Heart left ventricle (tissue), 16 donors: ENCODE results near the gene VPS52. TPM values are rescaled to one million over a fixed set of nuclear protein-coding genes. Genes with fewer than 3 reads are reported as not detected.
A peak's percentile ranks its signal among the peaks of the same experiment; 100 is the strongest.

Experiments used
- ATAC-seq, 4 donors: fragments of 200-7000 bp; cut with Tn5 transposase; one replicate each; pipeline ENCODE4 v1.9.1; 2020 to 2022; ENCODE audit warnings: moderate library complexity in 4 of 4, mild to moderate bottlenecking in 3 of 4, moderate number of reproducible peaks in 1 of 4
- DNase-seq, 5 donors: peaks; one replicate each; pipeline ENCODE4 v3.0.0-alpha.2; 2020
- H3K27ac ChIP-seq, 12 donors: fragments of 200-600 bp; sonication (generic) in 4 of 12; one replicate each; pipeline versions ENCODE4 v1.5.0 to v1.8.0; 2016 to 2022; ENCODE audit warnings: mild to moderate bottlenecking in 2 of 12
- H3K27me3 ChIP-seq, 9 donors: fragments of 200-600 bp; sonication (generic) in 2 of 9; one replicate each; pipeline versions ENCODE4 v1.5.1 to v1.8.0; 2016 to 2022; ENCODE audit warnings: mild to moderate bottlenecking in 3 of 9
- H3K36me3 ChIP-seq, 9 donors: fragments of 200-600 bp; sonication (generic) in 2 of 9; one replicate each; pipeline versions ENCODE4 v1.5.0 to v1.8.0; 2018 to 2022; ENCODE audit warnings: mild to moderate bottlenecking in 2 of 9
- H3K4me1 ChIP-seq, 12 donors: fragments of 200-600 bp; sonication (generic) in 4 of 12; one replicate each; pipeline versions ENCODE4 v1.5.0 to v1.8.0; 2016 to 2022; ENCODE audit warnings: mild to moderate bottlenecking in 3 of 12
- H3K4me3 ChIP-seq, 12 donors: fragments of 200-600 bp; sonication (generic) in 4 of 12; one replicate each; pipeline versions ENCODE4 v1.5.0 to v1.8.0; 2017 to 2022; ENCODE audit warnings: mild to moderate bottlenecking in 9 of 12, moderate library complexity in 4 of 12
- H3K9me3 ChIP-seq, 12 donors: fragments of 200-600 bp; sonication (generic) in 4 of 12; one replicate each; pipeline versions ENCODE4 v1.5.0 to v1.8.0; 2016 to 2022; ENCODE audit warnings: mild to moderate bottlenecking in 1 of 12
- POLR2A ChIP-seq, 2 donors: fragments of 450-650 bp; IDR thresholded peaks; one replicate each; pipeline ENCODE4 v1.6.1; 2017; ENCODE audit warnings: antibody characterized with exemption in 2 of 2, mild to moderate bottlenecking in 2 of 2, moderate library complexity in 2 of 2
- WGBS, 4 donors: extraction: QIAGEN DNeasy Blood & Tissue Kit in 2 of 4; methylation state at CpG; one replicate each; pipeline versions ENCODE4 v1.1.5 to v1.1.7; 2013 to 2018; 5-methylcytosine and 5-hydroxymethylcytosine counted together
- intact Hi-C, 10 donors: fragments of 100-400 bp; cut with DNase I; formaldehyde crosslinking; loops; one replicate each; pipeline versions ENCODE4 v1.11.1 to v1.14.2; 2022
- polyA plus RNA-seq, 2 donors: library from polyadenylated mRNA; stranded (reverse); fragments of 200-250 nt; gene quantifications; one replicate each; pipeline ENCODE4 v1.2.3, GENCODE V29; 2013
- total RNA-seq, 9 donors: library from RNA; depleted of rRNA in 2 of 9; stranded (reverse); fragments of >200 nt in 2 of 9; fragmentation: NEBNext Ultra II Directional in 3 of 9; extraction: Animal tissue kit (Norgen Biotek cat#: 25700) in 3 of 9; gene quantifications; one replicate each; pipeline versions ENCODE4 v1.1.0 to v1.2.4, GENCODE V29; 2016 to 2023
- TF ChIP-seq, protein P1 (sequence below), 12 donors: fragments of 200-600 bp; sonication (generic) in 4 of 12; IDR thresholded peaks; one replicate each; pipeline versions ENCODE4 v1.5.0 to v1.8.0; 2018 to 2022; ENCODE audit warnings: antibody characterized with exemption in 12 of 12, mild to moderate bottlenecking in 5 of 12
- donor health status: ischemic (EF 13 %, LVEDD 7.1; RV severe dilation, severe dysfunction).
- donor health status: healthy with polysubstance abuse.
- donor health status: DM: no; HTN: yes; CAD: no.
- donor health status: DM: no; HTN: no; CAD: no.
- donor health status: ischemic (EF 25% LVEDD 6.9; RV normal size, moderate dysfunction).
- donor health status: ischemic (EF 25% LVEDD 5.7; RV mildly dilated, moderate dysfunction).
- donor health status: healthy.
- donor health status: DM: yes; HTN: yes; CAD: no.
- donor health status: ischemic (EF 35%, LVEDD 5.7; RV mildly dilated, moderate dysfunction).
- donor health status: nonischemic (EF 11% LVEDD 7.7; RV severe dilation, severe dysfunction).
- donor health status: DM: yes; HTN: yes; CAD: no.
- donor health status: PGD.
- donor health status: ischemic (EF 29% LVEDD 5.4; RV normal size, mild dysfunction).
- donor health status: nonischemic (EF 23%, LVEDD 6.1; RV moderate dilation, normal function).

Gene VPS52
- total and polyA plus RNA-seq, 11 donors: 25.1 to 47.0 (median 33.0) TPM

DNA sequence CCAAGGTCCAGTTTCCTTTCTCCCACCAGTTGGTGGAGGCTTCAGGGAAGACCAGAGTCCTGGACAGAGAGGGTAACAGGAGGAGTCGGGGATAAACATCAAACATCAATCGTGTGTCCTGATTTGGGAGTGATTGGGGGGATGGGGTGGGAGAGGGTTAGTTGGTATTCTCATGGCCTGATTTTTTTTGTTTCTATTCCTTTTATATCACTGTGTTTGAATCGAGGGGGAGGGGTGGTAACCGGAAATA is 67.6 kb downstream of the VPS52 start:
- WGBS, 4 donors: 2 to 11% (median 9%) methylated on average over 4 of the region's 4 CpGs

DNA sequence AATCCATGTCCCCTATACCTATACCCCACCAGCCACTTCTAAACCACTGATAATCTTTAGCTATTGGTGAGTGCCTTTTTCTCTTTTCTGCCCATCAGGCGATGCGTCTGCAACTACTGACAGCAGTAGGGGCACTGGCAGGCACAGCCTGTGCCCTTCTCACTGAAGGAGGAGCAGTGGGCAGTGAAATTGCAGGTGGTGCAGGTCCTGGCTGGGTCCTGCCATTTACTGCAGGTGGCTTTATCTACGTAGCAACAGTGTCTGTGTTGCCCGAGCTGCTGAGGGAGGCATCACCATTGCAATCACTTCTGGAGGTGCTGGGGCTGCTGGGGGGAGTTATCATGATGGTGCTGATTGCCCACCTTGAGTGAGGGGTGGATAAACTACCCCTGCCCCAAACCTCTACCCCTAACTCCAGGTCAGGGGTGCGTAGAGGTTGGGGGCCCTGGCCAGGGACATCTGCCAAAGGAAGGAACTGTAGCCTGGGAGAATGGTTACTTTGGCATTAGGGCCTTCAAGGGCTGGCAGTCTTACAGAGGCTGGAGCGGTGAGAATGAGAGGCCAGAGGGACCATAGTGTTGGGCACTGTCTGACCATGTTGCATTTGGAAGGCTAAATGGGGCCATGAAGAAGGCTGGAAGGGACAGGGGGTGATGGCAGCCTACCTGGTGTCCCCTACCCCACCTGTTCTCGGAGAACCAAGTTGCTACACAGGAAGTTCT is 68.1 kb downstream of the VPS52 start:
- Histone ChIP-seq H3K4me1 (peaks cover 10 to 64% (median 46%) of the 10 kb centered on the region in 12 donors), H3K27me3 (no peaks in the 10 kb centered on the region), H3K36me3 (peaks cover 0 to 27% (median 21%) of the 10 kb centered on the region in 9 donors), H3K9me3 (no peaks in the 10 kb centered on the region), H3K4me3 (peak overlapping the region in 7 of 12 donors; percentile 50 to 95 (median 69)), H3K27ac (no peak overlapping the region)
- TF ChIP-seq, protein P1, sequence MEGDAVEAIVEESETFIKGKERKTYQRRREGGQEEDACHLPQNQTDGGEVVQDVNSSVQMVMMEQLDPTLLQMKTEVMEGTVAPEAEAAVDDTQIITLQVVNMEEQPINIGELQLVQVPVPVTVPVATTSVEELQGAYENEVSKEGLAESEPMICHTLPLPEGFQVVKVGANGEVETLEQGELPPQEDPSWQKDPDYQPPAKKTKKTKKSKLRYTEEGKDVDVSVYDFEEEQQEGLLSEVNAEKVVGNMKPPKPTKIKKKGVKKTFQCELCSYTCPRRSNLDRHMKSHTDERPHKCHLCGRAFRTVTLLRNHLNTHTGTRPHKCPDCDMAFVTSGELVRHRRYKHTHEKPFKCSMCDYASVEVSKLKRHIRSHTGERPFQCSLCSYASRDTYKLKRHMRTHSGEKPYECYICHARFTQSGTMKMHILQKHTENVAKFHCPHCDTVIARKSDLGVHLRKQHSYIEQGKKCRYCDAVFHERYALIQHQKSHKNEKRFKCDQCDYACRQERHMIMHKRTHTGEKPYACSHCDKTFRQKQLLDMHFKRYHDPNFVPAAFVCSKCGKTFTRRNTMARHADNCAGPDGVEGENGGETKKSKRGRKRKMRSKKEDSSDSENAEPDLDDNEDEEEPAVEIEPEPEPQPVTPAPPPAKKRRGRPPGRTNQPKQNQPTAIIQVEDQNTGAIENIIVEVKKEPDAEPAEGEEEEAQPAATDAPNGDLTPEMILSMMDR (IDR thresholded peaks at IDR 0.05): no peak
- no peak for TF ChIP-seq POLR2A (IDR thresholded peaks at IDR 0.05)
- no peak for DNase-seq
- WGBS, 4 donors: 88 to 91% (median 90%) methylated on average over 7 of the region's 7 CpGs
- ATAC-seq: no peak
- intact Hi-C loops: loop anchor here in 2 of 10 donors (5.0 to 10.0 kb wide), 3 partner anchors 44 to 1009 kb away; partner anchors contain the start of genes GPSM3 (in 1 of the 2), PBX2 (in 1 of the 2) and PHF1 (in 1 of the 2)

More for the DNA sequence above, 67.6 kb downstream of the VPS52 start:
- TF ChIP-seq, protein P1 (IDR thresholded peaks at IDR 0.05): no peak
- TF ChIP-seq POLR2A (IDR thresholded peaks at IDR 0.05): no peak
- Histone ChIP-seq H3K4me3 (peak overlapping the region in 11 of 12 donors; percentile 35 to 95 (median 69)), H3K36me3 (peaks cover 0 to 27% (median 21%) of the 10 kb centered on the region in 9 donors), H3K27ac (peak overlapping the region in 4 of 12 donors; percentile 63 to 78 (median 66)), H3K4me1 (peaks cover 10 to 64% (median 45%) of the 10 kb centered on the region in 12 donors), H3K9me3 (no peaks in the 10 kb centered on the region), H3K27me3 (no peaks in the 10 kb centered on the region)
- intact Hi-C loops: loop anchor here in 2 of 10 donors (5.0 to 10.0 kb wide), 3 partner anchors 43 to 1009 kb away; partner anchors contain the start of genes GPSM3 (in 1 of the 2), PBX2 (in 1 of the 2) and PHF1 (in 1 of the 2)
- ATAC-seq (no peak), DNase-seq (no peak)

DNA sequence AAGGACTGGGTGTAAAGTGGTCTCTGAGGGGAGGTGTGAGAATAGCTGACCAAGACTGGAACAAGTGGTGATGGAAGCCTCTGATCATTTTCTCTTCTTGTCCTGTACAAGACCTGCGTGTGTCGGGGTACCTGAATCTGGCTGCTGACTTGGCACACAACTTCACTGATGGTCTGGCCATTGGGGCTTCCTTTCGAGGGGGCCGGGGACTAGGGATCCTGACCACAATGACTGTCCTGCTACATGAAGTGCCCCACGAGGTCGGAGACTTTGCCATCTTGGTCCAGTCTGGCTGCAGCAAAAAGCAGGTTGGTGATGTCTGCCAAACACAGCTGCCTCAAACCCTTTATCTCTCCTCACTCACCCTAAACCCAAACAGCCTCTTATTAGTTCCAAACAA is 68.9 kb downstream of the VPS52 start:
- no peak overlapping the region for H3K4me3 ChIP-seq
- H3K27ac ChIP-seq: no peak overlapping the region
- 85 to 91% (median 87%) methylated on average over 6 of the region's 6 CpGs for WGBS, 4 donors
- peaks cover 0 to 31% (median 21%) of the 10 kb centered on the region in 9 donors for H3K36me3 ChIP-seq
- no peak for TF ChIP-seq POLR2A (IDR thresholded peaks at IDR 0.05)
- TF ChIP-seq, protein P1 (IDR thresholded peaks at IDR 0.05): no peak
- intact Hi-C loops: loop anchor here in 2 of 10 donors (5.0 to 10.0 kb wide), 3 partner anchors 45 to 1008 kb away; partner anchors contain the start of genes GPSM3 (in 1 of the 2), PBX2 (in 1 of the 2) and PHF1 (in 1 of the 2)
- DNase-seq (no peak), ATAC-seq (no peak)
- H3K4me1 ChIP-seq: peaks cover 10 to 70% (median 47%) of the 10 kb centered on the region in 12 donors
- H3K9me3 ChIP-seq: no peaks in the 10 kb centered on the region
- no peaks in the 10 kb centered on the region for H3K27me3 ChIP-seq

DNA sequence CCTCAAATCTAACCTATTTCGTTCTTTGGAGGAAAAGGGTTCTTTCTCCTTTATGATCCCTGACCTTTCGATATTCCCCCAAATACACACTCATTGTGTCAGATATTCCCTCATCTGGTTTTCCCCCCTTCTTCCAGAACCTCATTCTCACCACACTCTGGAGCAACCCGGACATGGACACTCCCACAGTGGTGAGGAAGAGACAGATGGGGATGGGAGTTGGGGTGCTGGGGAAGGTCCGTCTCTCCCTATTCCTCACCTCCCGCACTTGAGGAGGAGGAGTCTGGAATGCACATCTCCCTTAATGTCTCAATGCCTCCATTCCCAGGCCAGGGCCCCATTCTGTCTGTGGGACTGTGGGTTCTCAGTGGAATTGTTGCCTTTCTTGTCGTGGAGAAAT is 69.7 kb downstream of the VPS52 start:
- H3K27ac ChIP-seq: peak overlapping the region in 5 of 12 donors; percentile 93 to 100 (median 98)
- no peak for ATAC-seq
- WGBS, 4 donors: 79 to 86% (median 83%) methylated on average over 6 of the region's 6 CpGs
- no peaks in the 10 kb centered on the region for H3K27me3 ChIP-seq
- peaks cover 0 to 39% (median 26%) of the 10 kb centered on the region in 9 donors for H3K36me3 ChIP-seq
- TF ChIP-seq, protein P1 (IDR thresholded peaks at IDR 0.05): no peak
- no peak for TF ChIP-seq POLR2A (IDR thresholded peaks at IDR 0.05)
- peak overlapping the region in 11 of 12 donors; percentile 59 to 98 (median 81) for H3K4me3 ChIP-seq
- peaks cover 10 to 71% (median 50%) of the 10 kb centered on the region in 12 donors for H3K4me1 ChIP-seq
- peak in 1 of 5 donors; percentile 4 for DNase-seq
- intact Hi-C loops: loop anchor here in 3 of 10 donors (2.0 to 10.0 kb wide), 5 partner anchors 37 to 1007 kb away; partner anchors contain the start of genes GPSM3 (in 1 of the 3), PBX2 (in 1 of the 3) and PHF1 (in 1 of the 3)
- H3K9me3 ChIP-seq: no peaks in the 10 kb centered on the region
